Measurements from ENCODE around the gene PLXNA4. TPM values are rescaled to one million over a fixed set of nuclear protein-coding genes. Genes with fewer than 3 reads are reported as not detected.

The PLXNA4 gene
- polyA plus RNA-seq, 4 donors = 13.1 to 14.7 (median 13.6) TPM

DNA sequence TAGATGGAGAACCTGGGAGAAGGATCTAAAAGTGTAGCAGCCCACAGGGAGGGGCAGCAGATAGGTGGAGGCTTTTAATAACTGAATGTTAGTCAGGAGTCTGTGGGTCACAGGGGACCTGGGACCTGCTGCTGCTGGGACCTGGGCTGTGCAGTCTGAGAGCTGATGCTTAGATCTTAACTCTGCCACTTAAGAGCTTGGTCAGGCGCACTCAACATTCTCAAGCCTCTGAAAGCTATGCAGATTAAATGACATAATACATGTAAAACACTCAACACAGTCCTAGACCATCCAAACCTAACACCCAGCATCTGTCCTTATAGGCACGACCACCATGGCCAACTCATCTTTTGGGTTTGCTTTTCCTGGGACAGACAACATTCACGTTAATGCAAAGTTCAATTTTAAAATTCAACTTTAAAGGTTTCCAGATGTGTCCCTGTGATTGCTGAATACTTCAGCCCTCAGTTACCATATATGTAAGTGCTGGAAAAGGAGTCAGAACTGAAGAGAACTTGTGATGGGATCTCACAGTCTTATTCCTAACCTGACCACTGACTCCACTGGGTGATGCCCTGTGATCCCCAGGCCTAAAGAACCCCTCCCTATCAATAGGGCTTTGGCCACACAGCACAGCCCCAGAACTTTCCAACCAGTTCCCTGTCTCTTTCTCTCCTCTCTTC is 321.0 kb downstream of the PLXNA4 start:
- no peak for DNase-seq (ENCODE audit: low read depth in 4 of 4, low spot score in 3 of 4)

DNA sequence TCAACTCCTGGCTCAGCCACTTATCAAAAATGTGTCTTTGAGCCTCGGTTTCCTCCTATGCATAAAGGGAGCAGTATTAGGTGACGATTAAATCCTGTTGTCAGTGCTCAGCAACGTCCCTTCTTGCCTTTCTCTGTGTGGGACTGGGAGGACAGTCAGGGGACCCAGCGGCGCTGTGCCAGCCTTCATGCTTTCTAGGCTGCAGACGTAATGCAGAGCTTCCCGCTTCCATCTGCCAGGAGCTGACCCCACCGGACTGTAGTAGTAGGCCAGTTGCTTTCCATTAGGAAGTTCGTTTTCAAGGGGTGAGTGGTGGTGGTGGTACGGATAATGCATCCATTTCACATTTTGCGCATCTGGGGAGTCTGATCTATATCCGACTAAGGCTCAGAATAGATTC is 321.8 kb downstream of the PLXNA4 start:
- no peak for DNase-seq (ENCODE audit: low read depth in 4 of 4, low spot score in 3 of 4)

DNA sequence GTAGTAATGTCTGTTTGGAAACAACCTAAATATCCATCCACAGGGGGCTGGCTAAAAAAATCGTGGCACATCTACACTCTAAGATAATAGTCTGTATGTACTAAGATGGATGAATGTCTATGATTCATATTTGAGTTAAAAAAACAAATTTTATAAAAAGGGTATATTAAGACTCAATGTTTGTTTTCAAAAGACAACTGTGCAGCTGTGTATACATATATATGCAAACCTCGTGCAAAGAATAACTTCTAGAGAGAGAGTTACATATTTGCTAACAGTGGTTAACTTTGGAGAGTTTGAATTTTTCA is 323.5 kb downstream of the PLXNA4 start:
- DNase-seq (ENCODE audit: low read depth in 4 of 4, low spot score in 3 of 4) = no peak

DNA sequence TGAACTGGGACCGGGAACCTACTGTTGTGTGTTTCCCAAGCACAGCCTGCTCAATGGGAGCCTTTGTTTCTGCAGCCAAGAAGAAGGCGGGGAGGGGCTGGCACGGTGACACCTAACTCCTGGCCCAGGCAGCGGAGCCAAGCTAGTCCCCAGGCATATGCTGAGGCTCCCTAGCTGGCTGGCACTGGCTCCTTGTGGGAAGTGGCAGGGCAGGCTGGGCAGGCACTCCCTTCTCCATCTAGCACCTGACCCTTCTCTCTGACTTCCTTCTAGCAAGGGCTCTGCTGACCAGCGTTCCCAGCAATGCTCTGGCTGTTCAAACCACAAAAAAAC is 325.0 kb downstream of the PLXNA4 start:
- no peak for DNase-seq (ENCODE audit: low read depth in 4 of 4, low spot score in 3 of 4)

DNA sequence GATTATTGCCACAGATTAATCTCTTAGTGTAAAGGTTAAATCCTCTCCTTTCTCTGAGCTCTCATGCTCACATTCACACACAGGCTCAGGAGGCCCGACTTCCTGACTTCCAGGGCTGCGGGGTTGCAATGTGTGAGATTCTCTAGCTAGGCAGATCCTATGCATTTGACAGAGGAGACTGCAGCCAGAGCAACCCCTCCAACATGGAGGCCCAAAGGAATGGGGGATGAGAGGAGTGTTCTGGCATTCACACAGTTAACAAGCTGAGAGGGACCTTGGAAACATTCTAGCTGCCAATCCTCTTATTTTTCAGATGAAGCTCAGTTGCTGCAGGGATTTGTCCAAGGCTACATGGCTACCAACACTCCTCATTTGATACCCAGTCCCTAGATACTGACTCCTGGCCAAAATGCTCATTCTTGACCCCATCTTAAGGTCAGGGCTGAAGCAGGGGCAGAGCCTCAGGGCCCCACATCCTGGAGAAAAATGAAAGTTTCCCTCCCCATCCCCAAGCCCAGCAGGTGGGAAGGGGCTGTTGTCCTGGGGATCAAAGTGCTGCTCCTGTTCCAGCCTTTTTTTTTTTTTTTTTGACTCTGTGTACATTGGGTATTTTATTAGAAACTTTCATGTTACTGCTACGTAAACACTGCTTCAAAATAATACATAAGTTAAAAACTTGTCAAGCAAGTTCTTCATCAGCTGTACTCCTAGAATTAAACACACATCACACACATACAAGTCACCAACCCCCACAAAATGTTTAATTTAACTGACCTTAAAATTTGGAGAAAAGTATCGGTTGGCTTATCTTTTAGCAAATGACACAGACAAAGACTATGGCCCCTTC is 325.6 kb downstream of the PLXNA4 start:
- DNase-seq (ENCODE audit: low read depth in 4 of 4, low spot score in 3 of 4) = no peak

DNA sequence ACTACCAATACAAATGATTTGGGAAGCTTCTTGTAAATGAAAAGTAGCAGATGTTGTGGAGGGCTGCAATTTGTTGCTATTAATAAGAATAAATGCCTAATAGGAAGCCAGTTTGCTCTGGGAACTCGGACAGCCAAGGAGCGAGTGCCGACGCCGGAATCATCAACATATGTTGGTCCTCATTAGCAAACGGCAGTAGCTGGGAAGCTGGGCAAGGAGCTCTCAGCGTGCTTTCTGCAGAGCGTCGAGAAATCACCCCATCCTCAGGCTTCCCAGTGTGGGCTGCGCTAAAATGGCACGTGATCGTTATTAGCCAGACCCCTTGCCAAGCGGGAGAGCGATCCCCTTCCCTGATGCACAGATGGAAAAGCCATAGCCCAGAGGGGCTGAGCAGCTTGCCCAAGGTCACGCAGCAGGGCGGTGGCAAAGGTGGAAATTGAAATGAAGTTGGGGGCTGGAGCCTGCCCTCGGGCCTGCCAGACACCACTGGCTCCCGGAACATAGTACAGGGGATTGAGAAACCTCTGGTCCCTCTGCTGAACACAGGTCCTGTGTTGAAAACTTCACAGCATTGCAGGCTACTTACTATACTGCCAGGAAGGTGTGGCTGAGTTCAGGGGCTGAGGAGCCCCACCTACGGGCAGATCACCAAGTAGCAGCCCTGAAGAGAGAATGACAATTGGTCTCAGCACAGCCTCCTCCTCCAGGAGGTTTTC is 326.9 kb downstream of the PLXNA4 start:
- no peak for DNase-seq (ENCODE audit: low read depth in 4 of 4, low spot score in 3 of 4)

DNA sequence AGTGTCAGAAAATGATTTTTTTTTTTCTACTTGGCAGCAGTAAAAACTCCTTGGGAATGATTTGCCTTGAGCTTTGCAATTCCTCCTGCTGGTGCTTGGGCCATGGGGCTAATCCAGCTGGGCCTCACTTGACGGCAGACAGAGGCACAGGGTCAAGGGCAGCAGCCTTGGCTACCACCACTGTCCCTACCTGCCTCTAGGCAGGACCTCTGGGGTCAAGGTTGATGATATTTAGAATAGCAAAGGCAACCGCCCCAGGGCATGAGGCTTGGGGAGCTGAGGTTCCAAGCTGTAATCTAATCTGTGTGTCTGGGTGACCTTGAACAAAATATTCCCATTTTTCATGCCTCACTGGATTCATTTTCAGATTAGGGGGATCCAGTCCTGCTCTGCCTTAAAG is 327.4 kb downstream of the PLXNA4 start:
- DNase-seq (ENCODE audit: low read depth in 4 of 4, low spot score in 3 of 4) = no peak

DNA sequence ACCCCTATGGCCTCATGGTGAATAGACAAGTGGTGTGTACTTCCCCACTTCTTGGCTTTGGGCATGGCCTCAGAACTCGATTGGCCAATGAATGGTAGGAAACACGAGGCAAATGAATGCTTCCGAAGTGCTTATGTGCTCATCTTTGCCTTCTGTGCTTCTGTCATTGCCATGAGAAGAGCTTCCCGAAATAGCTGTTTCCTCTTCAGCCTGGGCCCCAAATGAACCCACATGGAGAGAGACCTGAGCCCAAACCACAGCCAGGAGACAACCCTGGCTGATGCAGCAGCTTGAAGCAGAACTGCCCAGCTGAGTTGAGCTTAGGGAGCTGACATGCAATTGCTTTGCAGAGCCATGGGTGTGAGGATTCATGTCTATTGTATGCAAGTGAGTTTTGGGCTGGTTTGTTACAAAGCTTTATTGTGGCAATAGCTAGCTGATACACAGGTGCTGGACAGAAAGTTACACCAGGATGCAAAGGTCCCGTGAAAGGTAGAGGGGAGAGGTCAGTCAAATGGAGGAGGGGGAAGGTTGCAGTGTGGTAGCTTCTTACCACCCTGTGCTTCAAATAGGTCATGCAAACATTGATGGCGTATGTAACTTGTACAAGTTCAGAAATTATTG is 328.2 kb downstream of the PLXNA4 start:
- no peak for DNase-seq (ENCODE audit: low read depth in 4 of 4, low spot score in 3 of 4)

DNA sequence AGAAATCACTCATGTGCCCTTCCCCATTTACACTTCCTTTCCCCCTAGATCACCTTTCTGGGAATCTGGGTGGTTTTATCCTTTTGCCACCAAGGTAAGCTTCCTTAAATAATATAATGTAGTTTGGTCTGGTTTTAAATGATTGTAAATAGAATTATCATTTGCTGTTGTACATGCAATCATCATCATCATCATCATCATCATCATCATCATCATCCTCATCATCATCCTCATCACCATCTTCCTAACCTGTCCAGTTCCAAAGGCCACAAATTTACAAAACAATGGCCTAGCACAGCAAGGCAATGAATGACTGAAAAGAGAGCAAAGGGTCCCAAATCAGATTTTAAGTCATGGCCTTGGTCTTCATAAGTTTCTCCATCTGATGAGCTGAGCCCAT is 329.7 kb downstream of the PLXNA4 start:
- no peak for DNase-seq (ENCODE audit: low read depth in 4 of 4, low spot score in 3 of 4)

DNA sequence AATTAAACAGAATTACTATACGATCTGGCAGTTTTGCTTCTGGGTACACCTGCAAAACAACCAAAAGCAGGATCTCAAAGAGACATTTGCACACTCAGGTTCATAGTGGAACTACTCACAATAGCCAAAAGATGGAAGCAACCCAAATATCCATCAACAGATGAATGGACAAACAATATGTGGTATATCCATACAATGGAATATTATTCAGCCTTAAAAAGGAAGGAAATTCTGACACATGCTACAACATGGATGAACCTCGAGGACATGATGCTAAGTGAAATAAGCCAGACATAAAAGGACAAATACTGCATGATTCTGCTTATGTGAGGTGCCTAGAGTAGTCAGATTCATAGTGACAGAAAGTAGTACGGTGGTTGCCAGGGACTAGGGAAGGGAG is 330.7 kb downstream of the PLXNA4 start:
- DNase-seq (ENCODE audit: low read depth in 4 of 4, low spot score in 3 of 4) = no peak

DNA sequence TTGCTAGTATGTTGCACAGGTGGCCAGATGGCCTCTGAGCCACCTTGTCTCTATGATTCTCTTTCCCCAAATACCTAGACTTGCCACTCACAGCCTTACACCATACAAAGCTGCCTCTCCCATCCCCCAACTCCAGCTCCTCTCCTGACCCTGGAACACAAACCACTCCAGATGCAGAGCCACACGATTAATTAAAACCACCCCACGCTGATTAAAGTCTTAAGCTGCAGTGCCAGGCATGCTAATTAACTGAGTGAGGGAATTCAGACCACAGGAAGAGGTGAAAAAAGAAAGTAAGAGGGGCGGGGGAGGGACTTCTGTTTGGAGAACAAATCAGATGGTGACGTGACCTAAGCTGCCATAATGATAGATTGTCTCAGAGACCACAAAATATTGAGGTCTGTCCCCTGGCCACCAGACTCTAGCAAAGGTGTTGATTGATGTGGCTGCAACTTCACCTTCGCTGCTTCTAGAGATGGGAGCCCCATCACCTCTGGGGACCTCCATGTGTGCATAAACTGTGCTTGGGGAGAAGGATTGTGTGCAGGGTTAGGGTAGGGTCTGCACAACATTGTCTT is 331.3 kb downstream of the PLXNA4 start:
- DNase-seq (ENCODE audit: low read depth in 4 of 4, low spot score in 3 of 4) = no peak

DNA sequence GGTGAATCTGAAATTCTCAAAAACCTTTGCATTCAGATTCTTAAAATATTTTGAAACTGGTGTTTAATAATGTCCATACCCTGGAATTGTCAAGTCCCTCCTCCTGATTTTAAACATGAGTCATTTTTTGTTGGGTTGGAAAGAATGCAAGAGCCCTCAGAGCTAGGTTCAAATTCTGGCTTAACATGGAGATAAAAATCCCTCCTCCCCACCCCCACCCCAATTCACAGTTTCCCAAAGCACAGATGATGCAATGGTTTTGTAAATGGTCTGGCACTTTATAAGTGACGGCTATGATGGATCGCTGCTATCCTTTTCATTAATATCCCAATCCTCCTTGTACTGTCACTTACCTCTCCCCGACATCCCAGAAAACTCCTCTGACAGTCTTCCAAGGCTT is 332.8 kb downstream of the PLXNA4 start:
- no peak for DNase-seq (ENCODE audit: low read depth in 4 of 4, low spot score in 3 of 4)

DNA sequence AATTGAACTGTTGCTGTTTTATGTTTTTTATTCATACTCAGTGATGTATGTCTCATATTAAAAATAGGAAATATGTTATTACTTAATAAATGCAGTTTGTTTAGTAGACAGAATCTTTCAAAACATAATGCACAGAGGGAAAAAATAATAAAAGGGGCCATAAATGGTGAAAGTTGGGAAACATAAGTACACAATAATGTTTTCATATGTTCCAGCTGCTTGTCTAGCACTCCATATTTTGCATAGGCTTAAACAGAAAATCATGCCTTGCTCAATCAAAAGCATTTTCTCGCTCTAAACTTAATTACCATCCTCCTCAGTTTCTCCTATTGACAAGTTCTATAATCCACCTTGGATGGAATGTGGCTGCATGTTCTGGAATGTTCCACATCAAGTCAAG is 333.2 kb downstream of the PLXNA4 start:
- no peak for DNase-seq (ENCODE audit: low read depth in 4 of 4, low spot score in 3 of 4)

DNA sequence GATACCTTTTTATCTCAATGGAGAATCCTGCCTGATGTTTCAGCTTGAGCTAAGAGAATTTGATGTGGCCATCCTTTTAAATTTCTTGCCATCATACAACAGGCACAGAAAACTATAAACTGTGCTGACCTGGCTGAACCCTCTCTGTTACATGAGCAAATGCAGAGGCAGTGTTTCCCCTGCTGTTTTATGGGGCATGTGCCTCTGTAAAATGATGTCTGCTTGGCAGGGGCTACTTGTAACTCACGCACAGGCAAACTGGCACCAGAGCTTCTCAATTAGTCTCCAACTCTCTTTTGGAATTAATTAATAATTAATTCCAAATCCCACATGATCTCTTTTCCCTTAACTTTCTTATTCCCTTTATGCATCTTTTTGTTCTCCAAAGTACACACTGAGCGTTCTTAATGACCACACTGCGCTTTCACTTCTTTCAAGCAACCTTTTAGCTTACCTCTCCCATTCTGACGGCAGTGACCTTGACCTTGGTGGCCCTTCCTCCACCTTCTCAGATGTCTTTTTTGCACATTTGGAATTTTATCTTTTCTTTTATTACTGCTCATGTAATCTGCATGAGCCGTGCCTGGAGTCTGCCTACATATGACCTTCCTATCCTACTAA is 334.0 kb downstream of the PLXNA4 start:
- no peak for DNase-seq (ENCODE audit: low read depth in 4 of 4, low spot score in 3 of 4)

DNA sequence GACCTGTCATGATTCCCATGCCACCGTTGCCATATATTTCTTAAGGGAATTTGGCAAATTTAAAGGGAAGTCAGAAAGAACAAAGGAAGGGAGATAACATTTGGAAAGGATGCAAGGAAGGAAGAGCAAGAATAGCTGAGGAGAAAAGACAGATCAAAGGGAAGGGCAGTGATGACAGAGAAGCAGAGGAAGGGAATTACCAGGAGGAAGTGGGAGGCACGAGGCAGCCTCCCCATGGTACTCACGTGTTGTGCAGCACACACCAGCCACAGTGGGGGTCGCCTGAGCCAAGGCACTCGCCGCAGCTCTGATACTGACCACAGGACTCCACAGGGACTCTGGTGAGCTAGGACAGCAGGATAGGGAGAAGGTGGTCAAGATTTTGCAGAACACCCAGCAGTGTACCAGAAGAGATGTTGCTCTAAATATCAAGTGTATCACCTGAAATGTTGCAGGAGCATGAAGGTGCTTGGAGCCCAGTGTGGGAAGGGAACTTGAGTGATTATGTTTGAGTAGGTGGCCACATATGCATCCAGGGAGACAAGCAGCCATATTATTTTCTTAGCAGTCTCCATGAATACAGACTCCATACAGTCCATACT is 335.3 kb downstream of the PLXNA4 start:
- no peak for DNase-seq (ENCODE audit: low read depth in 4 of 4, low spot score in 3 of 4)

DNA sequence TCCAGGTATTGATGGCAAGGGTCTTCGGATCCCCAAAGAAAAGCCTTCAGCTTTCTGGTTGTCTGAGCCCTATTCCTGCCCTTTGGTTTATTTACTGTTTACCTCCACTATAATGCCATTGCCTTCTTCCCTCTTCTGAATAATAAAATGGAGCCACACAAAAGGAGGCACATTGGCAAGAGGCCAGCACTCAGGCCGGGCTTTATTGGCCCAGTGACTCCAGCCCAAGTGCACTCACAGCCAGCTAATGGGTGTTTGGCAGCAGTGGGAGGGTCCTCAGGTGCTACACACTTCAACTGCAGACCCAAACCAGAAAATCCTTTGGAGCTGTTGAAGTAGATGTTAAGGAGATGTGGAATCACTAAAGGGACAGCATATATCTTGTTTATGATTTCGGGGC is 336.0 kb downstream of the PLXNA4 start:
- DNase-seq (ENCODE audit: low read depth in 4 of 4, low spot score in 3 of 4) = no peak

DNA sequence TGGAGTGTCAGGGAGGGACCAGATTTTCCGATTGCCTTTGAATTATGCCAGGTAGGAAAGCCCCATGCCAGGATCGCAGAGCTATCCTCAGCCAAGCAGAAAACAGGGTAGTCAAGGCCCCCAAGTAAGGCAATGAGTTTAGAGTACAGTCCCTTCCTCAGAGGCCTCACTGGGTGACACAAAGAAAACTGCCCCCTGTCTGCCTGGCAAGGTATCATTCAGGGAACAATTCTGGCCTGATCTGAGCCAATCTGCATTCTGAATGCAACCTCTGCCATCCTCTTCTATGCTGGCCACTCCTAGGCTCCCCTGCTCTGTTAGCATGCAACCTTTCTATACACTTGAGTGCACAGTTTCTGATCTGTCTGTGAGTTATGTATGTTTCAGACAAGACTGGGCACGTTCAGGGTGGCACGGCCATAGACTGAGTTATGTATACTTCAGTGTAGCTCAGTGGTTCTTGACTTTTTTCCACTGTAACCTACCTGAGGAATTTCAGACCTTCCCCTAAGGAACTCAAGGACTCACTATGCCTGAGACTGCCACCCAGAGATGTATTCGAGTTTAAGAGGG is 336.8 kb downstream of the PLXNA4 start:
- no peak for DNase-seq (ENCODE audit: low read depth in 4 of 4, low spot score in 3 of 4)

DNA sequence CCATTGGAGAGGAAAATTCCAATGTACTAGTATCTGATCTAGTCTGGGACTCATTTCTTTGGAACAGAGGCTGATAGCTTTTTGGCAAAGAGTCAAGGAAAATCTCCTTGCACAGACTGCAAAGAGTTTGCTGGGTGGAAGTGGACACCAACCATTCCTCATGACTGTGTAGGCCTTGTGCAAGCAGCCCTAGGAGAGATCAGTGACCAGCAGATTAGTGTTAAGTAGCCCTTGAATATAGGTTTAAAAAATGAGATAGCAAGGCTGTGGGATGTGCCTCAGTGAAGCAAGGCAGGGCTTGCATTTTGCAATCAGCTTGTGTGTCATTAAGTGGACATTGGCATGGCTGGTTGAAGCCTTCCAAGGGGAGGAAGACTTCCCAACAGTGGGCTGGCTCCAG is 341.6 kb downstream of the PLXNA4 start:
- DNase-seq (ENCODE audit: low read depth in 4 of 4, low spot score in 3 of 4) = no peak

DNA sequence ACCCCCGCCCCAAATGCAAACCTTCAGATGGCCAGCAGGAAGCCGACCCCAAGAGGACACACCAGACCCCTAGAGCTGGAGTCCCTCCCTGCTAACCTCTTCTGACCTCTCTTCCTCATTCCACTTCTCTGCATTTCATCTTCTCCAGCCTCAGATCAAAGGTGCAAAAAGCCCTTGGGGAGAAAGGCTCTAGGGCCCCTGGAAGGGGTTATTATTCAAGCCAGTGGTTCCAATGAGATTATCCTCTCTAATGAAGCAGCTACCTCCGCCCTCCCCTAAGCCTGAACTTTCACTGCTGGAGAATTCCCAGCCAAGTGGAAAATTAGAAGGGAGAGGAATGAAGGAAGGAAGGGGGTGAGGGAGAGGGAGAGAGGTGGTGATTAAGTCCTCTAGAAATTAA is 343.9 kb downstream of the PLXNA4 start:
- peak in 2 of 4 donors; percentile 36 to 47 for DNase-seq (ENCODE audit: low read depth in 4 of 4, low spot score in 3 of 4)

DNA sequence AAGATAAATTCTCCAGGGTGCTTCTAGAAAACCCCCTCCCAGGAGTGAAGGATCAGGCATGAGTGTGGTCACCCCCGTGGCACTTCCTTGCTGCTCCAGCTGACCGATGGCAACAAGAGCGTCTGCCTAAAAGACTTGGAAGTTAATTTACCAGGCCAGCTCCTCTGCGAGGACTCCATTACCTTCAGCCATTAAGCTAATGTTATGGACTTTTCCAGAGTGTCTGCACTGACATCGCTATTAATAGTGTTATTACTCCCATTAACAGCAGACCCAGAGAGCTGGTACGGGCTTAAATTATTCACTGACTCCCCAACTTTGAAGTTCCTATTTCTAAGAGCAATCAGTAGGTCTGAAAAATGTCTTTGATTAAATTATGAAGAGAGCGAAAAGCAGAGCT is 345.8 kb downstream of the PLXNA4 start:
- DNase-seq (ENCODE audit: low read depth in 4 of 4, low spot score in 3 of 4) = no peak

Measured in right renal pelvis (tissue), 4 donors.